ENCODE measurements around the gene EEF1AKMT3. TPM values are rescaled to one million over a fixed set of nuclear protein-coding genes. Genes with fewer than 3 reads are reported as not detected.
A peak's percentile ranks its signal among the peaks of the same experiment; 100 is the strongest.

Gene EEF1AKMT3
- total RNA-seq, 3 donors from 2014 or later (not counting 1 experiment from before 2014, with no cell fraction given) = 1.3 to 2.6 (median 2.2) TPM

DNA sequence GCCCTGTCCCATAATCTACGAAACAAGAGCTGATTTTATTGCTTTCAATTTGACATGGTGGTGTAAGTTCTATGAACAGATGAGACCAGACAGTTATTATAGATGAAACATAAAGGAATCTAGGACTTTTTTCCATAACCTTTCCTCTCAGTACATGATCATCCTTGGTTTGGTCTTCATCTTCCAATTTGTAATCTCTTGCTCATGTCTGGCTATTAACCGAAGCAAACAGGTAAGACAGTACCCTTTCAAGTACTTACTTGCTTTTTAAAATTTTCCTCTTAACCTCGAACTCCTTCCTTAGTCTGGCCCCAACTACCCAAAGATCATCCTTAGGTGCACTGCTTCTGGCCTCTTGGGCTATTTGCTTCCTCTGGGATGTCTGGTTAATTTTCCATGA, 26.4 kb upstream of the EEF1AKMT3 start:
- H3K36me3 ChIP-seq (ENCODE audit: control insufficient read depth, insufficient read depth, low read length) = peaks cover 22% of the 10 kb centered on the region
- H3K4me1 Mint-ChIP-seq = peaks cover 43% of the 10 kb centered on the region in 2 donors
- peaks cover 36% of the 10 kb centered on the region for H3K4me1 ChIP-seq (ENCODE audit: control insufficient read depth, insufficient read depth, low read length)
- no peaks in the 10 kb centered on the region for H3K9me3 Mint-ChIP-seq
- no peaks in the 10 kb centered on the region for H3K27me3 Mint-ChIP-seq (ENCODE audit: low read depth in 2 of 2)
- no peaks in the 10 kb centered on the region for H3K9me3 ChIP-seq (ENCODE audit: control insufficient read depth, insufficient read depth, low read length)
- DNase-seq = no peak
- H3K36me3 Mint-ChIP-seq = peaks cover 6% of the 10 kb centered on the region
- ATAC-seq = no peak
- peak overlapping the region; percentile 98 to 99 for H3K27ac Mint-ChIP-seq
- no peaks in the 10 kb centered on the region for H3K27me3 ChIP-seq (ENCODE audit: control insufficient read depth, insufficient read depth, low read length)
- H3K4me3 ChIP-seq (ENCODE audit: low read length) = no peak overlapping the region
- WGBS (ENCODE audit: insufficient coverage) = 82% methylated on average over 3 of the region's 3 CpGs
- intact Hi-C loops (cut with micrococcal nuclease) = no loop called here
- TF ChIP-seq, protein P1, sequence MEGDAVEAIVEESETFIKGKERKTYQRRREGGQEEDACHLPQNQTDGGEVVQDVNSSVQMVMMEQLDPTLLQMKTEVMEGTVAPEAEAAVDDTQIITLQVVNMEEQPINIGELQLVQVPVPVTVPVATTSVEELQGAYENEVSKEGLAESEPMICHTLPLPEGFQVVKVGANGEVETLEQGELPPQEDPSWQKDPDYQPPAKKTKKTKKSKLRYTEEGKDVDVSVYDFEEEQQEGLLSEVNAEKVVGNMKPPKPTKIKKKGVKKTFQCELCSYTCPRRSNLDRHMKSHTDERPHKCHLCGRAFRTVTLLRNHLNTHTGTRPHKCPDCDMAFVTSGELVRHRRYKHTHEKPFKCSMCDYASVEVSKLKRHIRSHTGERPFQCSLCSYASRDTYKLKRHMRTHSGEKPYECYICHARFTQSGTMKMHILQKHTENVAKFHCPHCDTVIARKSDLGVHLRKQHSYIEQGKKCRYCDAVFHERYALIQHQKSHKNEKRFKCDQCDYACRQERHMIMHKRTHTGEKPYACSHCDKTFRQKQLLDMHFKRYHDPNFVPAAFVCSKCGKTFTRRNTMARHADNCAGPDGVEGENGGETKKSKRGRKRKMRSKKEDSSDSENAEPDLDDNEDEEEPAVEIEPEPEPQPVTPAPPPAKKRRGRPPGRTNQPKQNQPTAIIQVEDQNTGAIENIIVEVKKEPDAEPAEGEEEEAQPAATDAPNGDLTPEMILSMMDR (IDR thresholded peaks at IDR 0.05) = no peak
- H3K4me3 Mint-ChIP-seq = peak overlapping the region; percentile 98
- peak overlapping the region; percentile 91 for H3K27ac ChIP-seq (ENCODE audit: low read length)

DNA sequence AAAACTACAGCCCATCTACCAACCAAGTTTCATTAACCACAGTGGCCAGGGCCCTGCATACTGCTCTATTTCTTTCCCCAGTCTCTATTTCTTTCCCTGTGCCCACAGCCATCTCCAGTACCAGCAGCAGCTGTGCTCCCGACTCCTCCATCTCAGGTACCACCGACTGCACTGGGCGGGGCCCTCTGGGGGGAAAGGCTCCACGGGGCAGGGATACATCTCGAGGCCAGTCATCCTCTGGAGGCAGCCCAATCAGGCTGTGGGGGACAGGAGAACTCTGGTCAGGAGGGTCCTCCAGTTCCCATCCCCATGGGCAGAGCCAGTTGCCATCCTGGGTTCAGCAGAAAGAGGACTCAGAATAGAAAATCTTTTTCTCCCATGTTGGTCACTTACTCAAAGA, 23.4 kb upstream of the EEF1AKMT3 start:
- no peak overlapping the region for H3K27ac ChIP-seq (ENCODE audit: low read length)
- 96% methylated on average over 5 of the region's 5 CpGs for WGBS (ENCODE audit: insufficient coverage)
- DNase-seq (no peak), ATAC-seq (no peak)
- peaks cover 22% of the 10 kb centered on the region for H3K36me3 ChIP-seq (ENCODE audit: control insufficient read depth, insufficient read depth, low read length)
- H3K4me1 ChIP-seq (ENCODE audit: control insufficient read depth, insufficient read depth, low read length) = peaks cover 38% of the 10 kb centered on the region
- Mint-ChIP-seq H3K9me3 (no peaks in the 10 kb centered on the region), H3K27ac (no peak overlapping the region), H3K36me3 (peaks cover 6% of the 10 kb centered on the region), H3K27me3 (ENCODE audit: low read depth in 2 of 2) (no peaks in the 10 kb centered on the region), H3K4me1 (peaks cover 49 to 53% of the 10 kb centered on the region in 2 donors), H3K4me3 (no peak overlapping the region)
- no peaks in the 10 kb centered on the region for H3K9me3 ChIP-seq (ENCODE audit: control insufficient read depth, insufficient read depth, low read length)
- intact Hi-C loops (cut with micrococcal nuclease) = no loop called here
- H3K4me3 ChIP-seq (ENCODE audit: low read length) = no peak overlapping the region
- TF ChIP-seq, protein P1 (IDR thresholded peaks at IDR 0.05) = no peak
- H3K27me3 ChIP-seq (ENCODE audit: control insufficient read depth, insufficient read depth, low read length) = no peaks in the 10 kb centered on the region

DNA sequence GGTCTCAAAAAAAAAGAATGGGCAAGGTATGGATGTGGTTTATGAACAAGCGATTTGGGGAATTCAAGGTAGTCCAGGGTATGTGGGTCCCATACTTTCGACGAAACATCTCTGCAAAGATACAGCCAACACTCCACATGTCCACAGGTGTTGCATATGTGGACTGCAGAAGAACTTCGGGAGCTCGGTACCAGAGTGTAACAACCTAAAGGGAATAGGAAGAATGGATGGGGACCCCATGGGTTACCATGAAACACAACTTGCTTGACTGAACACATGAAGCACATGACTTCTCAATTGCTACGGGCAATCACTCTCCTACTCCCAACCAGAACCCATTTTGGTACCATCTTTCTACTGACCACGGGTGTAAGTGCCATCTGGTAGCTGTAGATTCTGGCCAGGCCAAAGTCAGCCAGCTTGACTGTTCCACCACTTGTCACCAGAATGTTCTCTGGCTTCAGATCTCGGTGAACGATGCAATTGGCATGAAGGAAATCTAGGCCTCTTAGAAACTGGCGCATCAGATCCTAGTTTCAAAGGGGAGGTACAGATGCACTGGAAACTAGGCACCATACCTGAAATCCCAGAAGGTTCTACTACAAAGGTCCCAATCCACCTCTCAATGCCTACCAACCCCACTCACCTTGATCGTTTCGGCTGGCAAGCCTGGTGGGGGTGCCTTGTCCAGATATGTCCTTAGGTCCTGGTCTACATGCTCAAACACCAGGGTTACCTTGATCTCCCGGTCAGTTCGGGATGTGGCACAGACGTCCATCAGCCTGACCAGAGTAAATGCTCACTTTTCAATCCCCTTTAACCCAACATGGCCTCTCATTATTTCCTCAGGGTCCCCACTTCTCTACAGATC, 21.6 kb upstream of the EEF1AKMT3 start:
- peak overlapping the region; percentile 91 to 92 for H3K27ac Mint-ChIP-seq
- H3K4me3 Mint-ChIP-seq = peak overlapping the region; percentile 89
- TF ChIP-seq, protein P1 (IDR thresholded peaks at IDR 0.05) = no peak
- H3K9me3 ChIP-seq (ENCODE audit: control insufficient read depth, insufficient read depth, low read length) = no peaks in the 10 kb centered on the region
- H3K4me3 ChIP-seq (ENCODE audit: low read length) = no peak overlapping the region
- peaks cover 41 to 44% of the 10 kb centered on the region in 2 donors for H3K4me1 Mint-ChIP-seq
- H3K27ac ChIP-seq (ENCODE audit: low read length) = no peak overlapping the region
- H3K27me3 Mint-ChIP-seq (ENCODE audit: low read depth in 2 of 2) = no peaks in the 10 kb centered on the region
- H3K36me3 ChIP-seq (ENCODE audit: control insufficient read depth, insufficient read depth, low read length) = peaks cover 22% of the 10 kb centered on the region
- no peaks in the 10 kb centered on the region for H3K9me3 Mint-ChIP-seq
- intact Hi-C loops (cut with micrococcal nuclease) = no loop called here
- ATAC-seq = no peak
- peaks cover 6% of the 10 kb centered on the region for H3K36me3 Mint-ChIP-seq
- H3K4me1 ChIP-seq (ENCODE audit: control insufficient read depth, insufficient read depth, low read length) = peaks cover 32% of the 10 kb centered on the region
- 96% methylated on average over 15 of the region's 15 CpGs for WGBS (ENCODE audit: insufficient coverage)
- no peaks in the 10 kb centered on the region for H3K27me3 ChIP-seq (ENCODE audit: control insufficient read depth, insufficient read depth, low read length)
- DNase-seq = no peak

All from natural killer cell (primary cell).